Activated CD4-positive, alpha-beta T cell treated with anti-CD3 and anti-CD28 coated beads for 1 hour (primary cell): ENCODE measurements around the gene SSR3.
"Not testable (repeated sequence)": the region's sequence is repeated elsewhere in the genome, so short reads cannot be mapped to it uniquely, and the experiment has no call there.

ENCODE experiments used
- DNase-seq: peaks from one replicate; pipeline ENCODE4 v3.0.0-alpha.2; 2020

The SSR3 gene

GRCh38 chr3:156575641-156576040 lies 20.7 kb upstream of the SSR3 start:
- no peak for DNase-seq

- DNase-seq, result not testable (repeated sequence)
Observed at GRCh38 chr3:156569881-156570280, 15.0 kb upstream of the SSR3 start.

GRCh38 chr3:156569016-156569415 lies 14.1 kb upstream of the SSR3 start:
- DNase-seq, result not testable (repeated sequence)

GRCh38 chr3:156563900-156564682 lies 9.2 kb upstream of the SSR3 start:
- DNase-seq, result no peak

DNA sequence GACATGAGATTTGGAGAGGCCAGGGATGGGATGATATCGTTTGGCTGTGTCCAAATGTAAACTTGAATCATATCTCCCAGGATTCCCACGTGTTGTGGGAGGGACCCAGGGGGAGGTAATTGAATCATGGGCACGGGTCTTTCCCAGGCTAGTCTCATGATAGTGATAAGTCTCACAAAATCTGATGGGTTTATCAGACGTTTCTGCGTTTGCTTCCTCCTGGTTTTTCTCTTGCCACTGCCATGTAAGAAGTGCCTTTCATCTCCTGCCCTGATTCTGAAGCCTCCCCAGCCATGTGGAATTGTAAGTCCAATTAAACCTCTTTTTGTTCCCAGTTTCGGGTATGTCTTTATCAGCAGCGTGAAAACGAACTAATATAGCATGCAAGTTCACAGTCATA lies 7.6 kb upstream of the SSR3 start:
- DNase-seq, result not testable (repeated sequence)

- DNase-seq, result no peak
Observed at GRCh38 chr3:156561533-156561932, 6.6 kb upstream of the SSR3 start.

GRCh38 chr3:156559321-156559720 lies 4.4 kb upstream of the SSR3 start:
- DNase-seq, result no peak

- DNase-seq, result no peak
Observed at GRCh38 chr3:156558389-156558788, 3.5 kb upstream of the SSR3 start.

DNA sequence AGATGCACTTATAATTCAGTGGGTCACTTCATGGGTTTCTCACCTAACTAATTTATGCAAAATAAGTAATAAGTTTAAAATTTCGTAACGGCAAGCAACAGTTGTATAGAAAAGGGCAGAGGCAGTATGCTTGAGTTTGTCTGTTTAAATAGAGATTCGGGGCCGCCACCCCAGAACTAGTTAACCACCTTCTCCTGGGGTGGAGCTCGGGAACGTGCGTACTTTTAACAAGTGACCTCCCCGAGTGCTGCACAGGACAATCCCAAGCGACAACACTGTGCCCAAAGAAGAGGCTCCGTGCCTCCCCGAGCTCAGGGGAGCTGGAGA lies 439 bp downstream of the SSR3 start:
- DNase-seq, result no peak

GRCh38 chr3:156553705-156554356 lies 1.1 kb downstream of the SSR3 start:
- DNase-seq, result no peak

GRCh38 chr3:156552973-156553372 lies 1.9 kb downstream of the SSR3 start:
- no peak for DNase-seq

DNA sequence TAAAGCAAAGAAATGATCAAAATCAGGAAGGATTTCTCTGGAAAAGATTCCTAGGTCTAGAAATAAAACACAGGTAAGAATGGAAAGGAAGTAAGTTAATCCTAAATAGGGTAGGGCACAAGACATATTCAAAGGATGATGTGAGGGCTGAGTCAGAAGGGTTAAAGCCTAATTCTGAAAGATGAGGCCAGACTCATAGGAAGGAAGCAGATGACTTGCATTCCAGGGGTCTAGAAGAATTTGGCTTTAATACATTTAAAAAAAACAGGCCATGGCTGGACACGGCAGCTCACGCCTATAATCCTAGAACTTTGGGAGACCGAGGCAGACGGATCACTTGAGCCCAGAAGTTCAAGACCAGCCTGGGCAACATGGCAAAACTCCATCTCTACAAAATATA lies 3.2 kb downstream of the SSR3 start:
- no peak for DNase-seq

- no peak for DNase-seq
Observed at GRCh38 chr3:156551261-156551660, 3.7 kb downstream of the SSR3 start.

GRCh38 chr3:156548902-156549301 lies 6.0 kb downstream of the SSR3 start:
- DNase-seq, result no peak

GRCh38 chr3:156548041-156548687 lies 6.8 kb downstream of the SSR3 start:
- DNase-seq, result no peak

DNA sequence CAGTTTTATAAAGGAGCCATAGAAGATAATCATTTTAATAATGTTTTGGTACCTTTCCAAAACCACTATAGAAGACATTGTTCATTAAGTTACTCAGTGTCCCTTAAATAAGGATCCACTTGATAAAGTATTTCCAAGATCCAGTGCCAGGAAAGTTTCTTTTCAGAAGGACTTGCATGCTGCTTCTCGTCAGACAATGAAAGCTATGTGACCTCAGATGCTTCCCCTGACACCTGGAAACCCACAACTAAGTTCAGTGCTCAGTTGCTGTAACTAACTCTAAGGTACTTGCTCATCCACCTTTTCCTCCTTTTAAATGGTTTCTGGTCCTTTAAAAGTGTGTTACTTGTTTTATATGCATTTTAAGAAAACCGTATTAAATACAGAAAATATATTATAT lies 7.3 kb downstream of the SSR3 start:
- DNase-seq, result no peak

DNA sequence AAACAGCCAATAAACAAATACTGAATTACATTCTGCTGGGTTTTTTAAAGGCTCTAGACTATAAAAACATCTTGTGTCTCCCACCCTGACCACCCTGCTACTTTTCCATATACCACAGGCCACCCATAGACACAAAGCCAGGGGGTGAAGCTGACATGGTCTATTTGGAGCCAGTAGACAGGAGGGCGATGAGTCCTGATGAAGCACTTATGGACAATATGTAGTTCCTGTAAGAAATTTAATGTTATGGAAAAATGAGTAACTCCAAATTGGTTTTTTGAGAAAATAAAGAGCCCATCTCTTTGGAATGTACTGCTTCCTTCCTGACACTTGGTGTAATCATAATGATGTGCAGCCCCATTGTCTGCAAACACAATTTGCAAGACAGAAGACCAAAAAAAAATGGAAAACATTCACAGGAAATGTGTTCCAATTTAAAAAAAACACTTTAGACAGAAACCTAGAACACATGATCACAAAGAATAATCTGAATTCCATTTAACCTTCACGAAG lies 11.8 kb downstream of the SSR3 start:
- no peak for DNase-seq

GRCh38 chr3:156542101-156543042 lies 12.5 kb downstream of the SSR3 start:
- DNase-seq, result no peak

GRCh38 chr3:156539802-156540201 lies 15.1 kb downstream of the SSR3 start:
- no peak for DNase-seq

DNA sequence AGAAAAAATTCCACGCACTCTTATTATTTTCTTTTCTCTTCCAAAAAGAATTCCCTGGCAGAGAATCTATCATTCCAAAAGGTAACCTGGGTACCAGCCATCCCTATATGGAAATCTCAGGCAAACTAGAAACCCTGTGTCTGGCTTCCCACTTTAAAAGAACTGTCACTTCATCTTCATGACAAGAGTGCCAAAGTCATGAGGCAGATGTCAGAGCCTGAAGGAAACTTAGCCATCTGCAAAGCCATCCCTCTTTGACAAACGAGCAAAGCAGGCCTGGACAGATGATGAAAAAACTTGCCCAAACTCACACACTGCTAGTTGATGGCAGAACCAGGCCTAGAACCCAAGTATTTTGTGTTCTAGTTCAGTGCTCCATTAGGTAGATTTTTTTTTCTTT lies 15.9 kb downstream of the SSR3 start:
- DNase-seq, result no peak

GRCh38 chr3:156536524-156537316 lies 18.2 kb downstream of the SSR3 start:
- no peak for DNase-seq

- DNase-seq, result no peak
Observed at GRCh38 chr3:156535798-156536197, 19.1 kb downstream of the SSR3 start.
